Epithelial cell of umbilical artery (primary cell): ENCODE data around the gene BAZ2A. TPM values are rescaled to one million over a fixed set of nuclear protein-coding genes. Genes with fewer than 3 reads are reported as not detected.

Source experiments
- total RNA-seq: library from RNA; depleted of rRNA; stranded (reverse); fragments of >200 nt; gene quantifications from 2 replicates; pipeline ENCODE4 v1.2.3, GENCODE V29; 2014

Gene BAZ2A
- total RNA-seq = 15.0 and 15.3 TPM in 2 replicates

DNA sequence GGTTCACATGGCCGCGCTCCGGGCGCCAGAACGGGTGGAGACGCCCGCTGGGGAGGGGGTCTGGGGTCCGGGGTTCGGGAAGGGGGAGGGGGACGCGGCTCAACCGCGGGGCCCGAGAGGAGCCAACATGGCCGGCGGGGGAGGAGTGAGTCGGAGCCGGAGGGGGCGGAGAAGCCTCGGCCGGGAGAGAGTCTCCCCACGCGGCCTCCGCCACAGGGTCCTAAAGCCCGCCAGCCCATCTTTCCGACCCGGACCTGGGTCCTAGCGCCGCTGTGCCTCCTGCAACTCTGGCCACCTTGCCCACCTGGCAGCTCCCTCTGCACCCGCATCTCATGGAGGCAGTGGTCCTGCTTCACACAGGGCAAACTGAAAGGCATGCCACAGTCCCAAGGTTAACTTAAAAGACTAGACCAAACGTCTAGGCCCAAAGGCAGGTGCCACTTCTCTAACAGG lies at the start of gene BAZ2A:
Gene BAZ2A, minus strand, starts transcription at position 147 of the 453 bp plus-strand sequence. CDS start 12,796 bp downstream, outside the sequence.

DNA sequence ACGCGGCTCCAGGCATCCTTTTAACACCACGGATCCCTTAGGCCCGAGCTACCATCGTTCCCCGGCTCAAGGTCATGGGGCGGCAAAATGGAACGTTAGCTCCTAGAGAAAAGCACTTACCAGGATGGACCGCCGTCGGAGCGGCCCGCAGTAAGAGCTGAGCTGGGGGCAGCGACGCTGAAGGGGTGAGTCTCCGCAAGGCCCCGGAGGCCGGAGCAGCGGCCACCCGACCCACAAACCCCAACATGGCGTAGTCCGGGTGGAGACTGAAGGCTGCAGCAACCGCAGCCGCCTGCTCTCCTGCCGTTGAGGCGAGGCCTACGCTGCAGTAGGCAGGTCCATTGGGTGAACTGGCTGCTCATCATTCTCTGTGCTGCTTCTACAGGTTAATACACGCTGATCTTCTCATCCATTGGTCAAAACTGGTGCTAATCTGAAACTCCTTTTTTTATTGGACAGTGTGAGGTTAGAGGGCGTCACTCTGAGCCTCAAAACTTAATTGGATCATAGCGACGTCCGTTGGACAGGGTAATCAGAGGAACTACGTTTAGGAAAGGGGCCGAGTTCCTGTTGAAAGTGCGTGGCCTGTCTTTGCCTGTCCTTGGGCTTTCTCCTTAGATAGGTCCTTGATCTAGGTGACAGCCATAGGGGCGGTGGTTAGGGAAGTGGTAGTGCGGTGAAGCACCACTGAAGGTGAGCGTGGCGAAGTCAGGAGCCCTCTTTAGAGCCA lies 15.8 kb upstream of the BAZ2A start, which contains the start of gene ATP5F1B:
Gene ATP5F1B, minus strand, starts transcription at position 268 of the 730 bp plus-strand sequence. Its CDS starts 21 bp downstream, at position 247.

Other genes starting within 250 kb of the BAZ2A start
- gene TIMELESS, start 180.9 kb downstream of the BAZ2A start, total RNA-seq = 10.7 and 17.3 TPM in 2 replicates
- not detected in 2 replicates for gene MIP, start 175.7 kb downstream of the BAZ2A start, total RNA-seq
- 1.3 and 2.1 TPM in 2 replicates for gene SPRYD4, start 161.7 kb downstream of the BAZ2A start, total RNA-seq
- gene GLS2, start 142.2 kb downstream of the BAZ2A start, total RNA-seq = not detected in 2 replicates
- gene RBMS2, start 108.5 kb downstream of the BAZ2A start, total RNA-seq = 11.7 and 20.7 TPM in 2 replicates
- 567 and 603 TPM in 2 replicates for gene ATP5F1B, start 15.7 kb upstream of the BAZ2A start, total RNA-seq
- gene PTGES3, start 58.0 kb upstream of the BAZ2A start, total RNA-seq = 86.4 and 116 TPM in 2 replicates
- gene NACA, start 95.0 kb upstream of the BAZ2A start, total RNA-seq = 1,167 and 1,292 TPM in 2 replicates
- gene PRIM1, start 122.0 kb upstream of the BAZ2A start, total RNA-seq = 13.0 and 22.5 TPM in 2 replicates
- gene HSD17B6, start 133.0 kb upstream of the BAZ2A start, total RNA-seq = 0.32 and 0.46 TPM in 2 replicates